Neural crest cell (in vitro differentiated cells): ENCODE data around the gene SPAG17. TPM values are rescaled to one million over a fixed set of nuclear protein-coding genes. Genes with fewer than 3 reads are reported as not detected.

Source experiments
- DNase-seq: peaks from one replicate; pipeline ENCODE4 v3.0.0; 2021; ENCODE audit warnings: low read depth, mixed read lengths, low spot score
- H3K27ac Mint-ChIP-seq: one replicate; pipeline ENCODE4 v1.8.0; 2021; ENCODE audit warnings: mild to moderate bottlenecking, mixed read lengths; ENCODE audit not compliant: unreplicated experiment
- H3K27me3 Mint-ChIP-seq: 2 replicates; pipeline ENCODE4 v1.8.0; 2021; ENCODE audit warnings: low read depth, mild to moderate bottlenecking, mixed read lengths
- H3K36me3 Mint-ChIP-seq: 2 replicates; pipeline ENCODE4 v1.8.0; 2021; ENCODE audit warnings: low read depth, mild to moderate bottlenecking, mixed read lengths
- H3K4me1 Mint-ChIP-seq: 2 replicates; pipeline ENCODE4 v1.8.0; 2021; ENCODE audit warnings: mixed read lengths
- H3K4me3 Mint-ChIP-seq: one replicate; pipeline ENCODE4 v1.8.0; 2021; ENCODE audit warnings: mild to moderate bottlenecking, mixed read lengths
- H3K9me3 Mint-ChIP-seq: 2 replicates; pipeline ENCODE4 v1.8.0; 2021; ENCODE audit warnings: mixed read lengths
- total RNA-seq: library from RNA; stranded (reverse); gene quantifications from 2 replicates; pipeline ENCODE4 v1.2.1, GENCODE V29; 2021
- TF ChIP-seq, protein P1 (sequence below): fragments of 200-600 bp; sonication (generic); conservative IDR thresholded peaks from 2 replicates; pipeline ENCODE4 v1.5.0; 2021; ENCODE audit warnings: antibody characterized with exemption, mild to moderate bottlenecking

Gene SPAG17
- total RNA-seq, 1 donor from 2014 or later = 1.5 TPM

DNA sequence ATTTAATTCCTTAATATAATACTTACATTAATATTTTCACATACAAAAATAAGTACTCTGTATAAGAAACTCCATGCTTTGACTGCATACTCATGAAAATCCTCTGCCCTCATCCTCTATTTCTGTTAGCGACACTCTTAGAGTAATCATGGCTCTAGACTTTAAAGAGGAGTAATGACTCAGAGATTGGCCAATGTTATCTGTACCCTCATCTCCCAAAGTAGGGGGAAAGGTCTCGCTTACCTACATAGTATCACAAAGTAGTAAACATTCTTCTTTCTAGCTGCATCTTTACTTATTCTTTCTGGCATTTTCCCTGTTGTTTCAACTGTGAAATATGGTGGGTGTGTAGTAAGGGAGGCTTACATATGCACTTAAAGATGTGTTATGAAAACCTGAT, 29.8 kb upstream of the SPAG17 start:
- Mint-ChIP-seq H3K4me3 (no peak overlapping the region), H3K9me3 (no peaks in the 10 kb centered on the region), H3K36me3 (no peaks in the 10 kb centered on the region), H3K4me1 (no peaks in the 10 kb centered on the region), H3K27ac (no peak overlapping the region), H3K27me3 (no peaks in the 10 kb centered on the region)
- TF ChIP-seq, protein P1, sequence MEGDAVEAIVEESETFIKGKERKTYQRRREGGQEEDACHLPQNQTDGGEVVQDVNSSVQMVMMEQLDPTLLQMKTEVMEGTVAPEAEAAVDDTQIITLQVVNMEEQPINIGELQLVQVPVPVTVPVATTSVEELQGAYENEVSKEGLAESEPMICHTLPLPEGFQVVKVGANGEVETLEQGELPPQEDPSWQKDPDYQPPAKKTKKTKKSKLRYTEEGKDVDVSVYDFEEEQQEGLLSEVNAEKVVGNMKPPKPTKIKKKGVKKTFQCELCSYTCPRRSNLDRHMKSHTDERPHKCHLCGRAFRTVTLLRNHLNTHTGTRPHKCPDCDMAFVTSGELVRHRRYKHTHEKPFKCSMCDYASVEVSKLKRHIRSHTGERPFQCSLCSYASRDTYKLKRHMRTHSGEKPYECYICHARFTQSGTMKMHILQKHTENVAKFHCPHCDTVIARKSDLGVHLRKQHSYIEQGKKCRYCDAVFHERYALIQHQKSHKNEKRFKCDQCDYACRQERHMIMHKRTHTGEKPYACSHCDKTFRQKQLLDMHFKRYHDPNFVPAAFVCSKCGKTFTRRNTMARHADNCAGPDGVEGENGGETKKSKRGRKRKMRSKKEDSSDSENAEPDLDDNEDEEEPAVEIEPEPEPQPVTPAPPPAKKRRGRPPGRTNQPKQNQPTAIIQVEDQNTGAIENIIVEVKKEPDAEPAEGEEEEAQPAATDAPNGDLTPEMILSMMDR = no peak
- DNase-seq = no peak

DNA sequence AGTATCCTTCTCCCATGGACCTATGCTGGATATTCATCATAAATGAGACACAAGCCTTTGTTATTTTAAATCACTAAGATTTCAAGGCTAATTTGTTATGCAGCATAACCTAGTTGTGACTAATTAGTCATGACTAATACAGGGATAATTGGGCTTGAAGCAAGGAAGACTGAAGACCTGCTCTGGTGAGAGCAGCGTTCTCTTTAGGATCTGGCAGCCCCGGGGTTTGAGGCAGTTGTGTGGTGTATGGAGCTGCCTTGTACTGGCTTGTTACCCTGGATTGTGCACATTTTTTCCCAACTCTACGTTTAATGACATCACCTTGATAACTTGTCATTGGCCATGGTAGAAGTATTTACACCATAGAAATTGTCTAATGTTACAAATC, 25.7 kb upstream of the SPAG17 start:
- Mint-ChIP-seq H3K4me1 (no peaks in the 10 kb centered on the region), H3K27ac (no peak overlapping the region), H3K27me3 (no peaks in the 10 kb centered on the region), H3K36me3 (no peaks in the 10 kb centered on the region), H3K4me3 (no peak overlapping the region), H3K9me3 (peaks cover 4% of the 10 kb centered on the region)
- no peak for DNase-seq
- TF ChIP-seq, protein P1 = no peak

DNA sequence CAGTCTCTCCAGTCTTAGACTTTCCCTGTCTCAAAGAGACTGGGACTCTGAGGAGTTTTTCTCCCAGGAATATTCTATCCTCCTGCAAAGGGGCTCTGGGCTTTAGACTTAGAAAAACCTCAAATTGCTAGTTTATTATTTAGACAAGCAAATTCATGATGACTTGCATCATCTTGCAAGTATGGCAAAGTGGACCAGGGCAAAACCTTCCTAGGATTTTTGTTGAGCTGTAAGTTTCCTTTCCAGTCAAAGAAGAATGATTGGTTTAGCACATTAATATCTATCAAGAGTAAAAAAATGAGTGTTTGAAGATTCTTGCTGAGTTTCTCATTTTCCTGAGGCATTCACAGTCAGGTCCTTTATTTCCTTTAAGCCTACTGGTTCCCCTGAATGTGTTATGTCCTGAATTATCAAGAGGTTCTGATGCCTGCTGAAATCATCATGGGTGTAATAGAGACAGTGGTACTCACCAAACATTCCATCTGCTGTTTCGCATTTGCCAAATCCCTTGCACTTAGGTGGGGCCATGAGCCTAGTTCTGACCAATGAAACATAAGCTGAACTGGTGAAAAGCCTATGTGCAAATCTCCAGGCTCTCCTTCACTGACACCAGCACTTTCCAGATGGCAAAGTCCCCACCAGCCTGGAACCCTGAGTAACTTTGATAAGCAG, 25.2 kb upstream of the SPAG17 start:
- H3K4me3 Mint-ChIP-seq = no peak overlapping the region
- H3K9me3 Mint-ChIP-seq = peaks cover 4% of the 10 kb centered on the region
- H3K27ac Mint-ChIP-seq = no peak overlapping the region
- no peaks in the 10 kb centered on the region for H3K4me1 Mint-ChIP-seq
- TF ChIP-seq, protein P1 = no peak
- no peak for DNase-seq
- no peaks in the 10 kb centered on the region for H3K36me3 Mint-ChIP-seq
- no peaks in the 10 kb centered on the region for H3K27me3 Mint-ChIP-seq

DNA sequence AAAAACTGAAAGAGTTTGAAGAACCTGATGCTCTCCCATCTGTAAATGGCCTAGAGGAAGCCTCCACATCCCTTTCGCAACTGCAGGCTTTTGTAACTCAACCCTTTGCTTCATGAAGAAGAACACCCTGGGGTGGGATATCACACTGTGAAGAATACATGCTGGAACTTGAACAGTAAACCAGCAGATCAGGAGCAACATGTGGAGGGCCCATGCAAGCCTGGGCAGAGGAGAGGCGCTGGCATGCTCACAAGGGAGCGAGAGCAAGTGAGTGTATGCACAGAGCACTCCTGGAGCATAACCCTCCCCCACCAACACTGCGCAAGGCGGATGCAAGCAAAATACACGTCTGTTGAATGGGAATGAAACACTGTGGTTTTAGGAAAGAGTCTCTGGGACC, 24.6 kb upstream of the SPAG17 start:
- no peaks in the 10 kb centered on the region for H3K36me3 Mint-ChIP-seq
- TF ChIP-seq, protein P1 = no peak
- peaks cover 4% of the 10 kb centered on the region for H3K9me3 Mint-ChIP-seq
- H3K27me3 Mint-ChIP-seq = no peaks in the 10 kb centered on the region
- no peak overlapping the region for H3K27ac Mint-ChIP-seq
- no peak overlapping the region for H3K4me3 Mint-ChIP-seq
- DNase-seq = no peak
- H3K4me1 Mint-ChIP-seq = no peaks in the 10 kb centered on the region

DNA sequence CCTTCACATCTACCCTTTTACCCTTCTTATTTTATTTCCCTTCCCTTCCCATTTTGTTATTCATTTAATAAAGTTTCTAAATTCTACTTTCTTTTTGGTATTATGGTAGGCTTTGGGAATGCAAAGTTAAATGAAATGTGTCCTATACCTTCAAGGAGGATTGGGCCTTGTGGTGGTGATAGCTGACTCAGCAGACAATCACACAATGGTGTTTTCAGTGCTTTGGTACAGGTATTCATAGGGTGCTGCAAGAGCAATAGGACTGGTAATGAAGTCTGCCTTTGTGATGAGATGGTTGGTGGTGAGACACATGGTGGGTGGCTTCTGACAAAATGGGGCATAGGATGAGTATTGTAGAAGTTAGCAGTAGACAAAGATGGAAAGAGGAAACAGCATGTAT, 21.9 kb upstream of the SPAG17 start:
- Mint-ChIP-seq H3K27me3 (no peaks in the 10 kb centered on the region), H3K9me3 (peaks cover 6% of the 10 kb centered on the region), H3K27ac (no peak overlapping the region), H3K4me1 (no peaks in the 10 kb centered on the region), H3K36me3 (no peaks in the 10 kb centered on the region), H3K4me3 (no peak overlapping the region)
- TF ChIP-seq, protein P1 = no peak
- DNase-seq = no peak
